PC-3 (cell line): ENCODE measurements around the gene C3orf22.

Source experiments
- EZH2 ChIP-seq: fragments of 300-600 bp; sonication (generic); IDR thresholded peaks from one replicate; pipeline ENCODE4 v1.6.1; 2017; ENCODE audit warnings: antibody characterized with exemption, mild to moderate bottlenecking, low read length; ENCODE audit not compliant: unreplicated experiment
- EZH2phosphoT487 ChIP-seq: fragments of 300-600 bp; sonication (generic); IDR thresholded peaks from 2 replicates; pipeline ENCODE4 v1.6.1; 2018; ENCODE audit warnings: mild to moderate bottlenecking, antibody characterized with exemption, low read length, borderline replicate concordance
- TF ChIP-seq, protein P1 (sequence below): fragments of 300-600 bp; sonication (generic); conservative IDR thresholded peaks from 2 replicates; pipeline ENCODE4 v1.5.1; 2017; ENCODE audit warnings: antibody characterized with exemption, low read depth, mild to moderate bottlenecking, low read length

DNA sequence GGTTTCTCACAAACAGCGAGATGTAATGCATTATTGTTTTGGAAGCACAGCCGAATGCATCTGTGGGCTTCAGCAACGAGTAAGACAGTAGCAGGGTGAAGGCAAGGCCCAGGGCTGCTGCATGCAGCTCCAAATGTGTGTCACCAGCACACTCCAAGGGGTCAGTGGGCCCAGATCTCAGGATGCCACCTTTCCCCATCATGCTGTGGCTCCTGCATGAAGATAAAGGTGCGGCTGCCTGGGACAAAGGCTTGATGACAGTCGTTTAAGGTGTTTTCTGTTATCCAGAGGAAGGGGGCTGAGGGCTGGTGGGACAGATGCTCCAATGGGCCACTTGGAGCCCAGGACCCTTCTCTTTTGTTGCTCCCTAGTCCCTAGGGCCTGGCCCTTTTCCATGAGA, 13.2 kb downstream of the C3orf22 start:
- TF ChIP-seq, protein P1, sequence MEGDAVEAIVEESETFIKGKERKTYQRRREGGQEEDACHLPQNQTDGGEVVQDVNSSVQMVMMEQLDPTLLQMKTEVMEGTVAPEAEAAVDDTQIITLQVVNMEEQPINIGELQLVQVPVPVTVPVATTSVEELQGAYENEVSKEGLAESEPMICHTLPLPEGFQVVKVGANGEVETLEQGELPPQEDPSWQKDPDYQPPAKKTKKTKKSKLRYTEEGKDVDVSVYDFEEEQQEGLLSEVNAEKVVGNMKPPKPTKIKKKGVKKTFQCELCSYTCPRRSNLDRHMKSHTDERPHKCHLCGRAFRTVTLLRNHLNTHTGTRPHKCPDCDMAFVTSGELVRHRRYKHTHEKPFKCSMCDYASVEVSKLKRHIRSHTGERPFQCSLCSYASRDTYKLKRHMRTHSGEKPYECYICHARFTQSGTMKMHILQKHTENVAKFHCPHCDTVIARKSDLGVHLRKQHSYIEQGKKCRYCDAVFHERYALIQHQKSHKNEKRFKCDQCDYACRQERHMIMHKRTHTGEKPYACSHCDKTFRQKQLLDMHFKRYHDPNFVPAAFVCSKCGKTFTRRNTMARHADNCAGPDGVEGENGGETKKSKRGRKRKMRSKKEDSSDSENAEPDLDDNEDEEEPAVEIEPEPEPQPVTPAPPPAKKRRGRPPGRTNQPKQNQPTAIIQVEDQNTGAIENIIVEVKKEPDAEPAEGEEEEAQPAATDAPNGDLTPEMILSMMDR = no peak
- TF ChIP-seq EZH2phosphoT487 = no peak
- no peak for TF ChIP-seq EZH2
